ENCODE results near the gene RBMS3.

The RBMS3 gene

GRCh38 chr3:29695643-29696198 lies 414.9 kb downstream of the RBMS3 start:
- DNase-seq, result no peak

DNA sequence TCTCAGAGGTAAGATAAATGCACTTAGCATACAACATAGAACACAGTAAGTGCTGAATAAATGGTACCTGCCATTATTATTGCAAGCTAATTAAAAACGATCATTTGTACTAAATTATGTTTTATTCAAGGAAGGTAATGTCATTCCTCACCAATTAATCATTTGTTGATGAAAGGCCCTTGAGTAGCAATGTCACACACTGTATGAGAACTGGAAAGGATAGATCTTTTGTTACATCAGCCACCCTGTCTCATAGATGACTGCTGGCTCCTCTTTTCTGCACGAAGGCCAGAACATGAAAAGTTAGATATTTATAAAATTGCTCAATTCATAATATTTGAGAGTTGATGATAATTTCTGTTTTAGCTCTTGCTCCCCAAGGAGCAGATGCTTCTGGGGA lies 415.4 kb downstream of the RBMS3 start:
- DNase-seq, result no peak

- no peak for DNase-seq
These were observed 417.1 kb downstream of the RBMS3 start for GRCh38 chr3:29697989-29698388.

DNA sequence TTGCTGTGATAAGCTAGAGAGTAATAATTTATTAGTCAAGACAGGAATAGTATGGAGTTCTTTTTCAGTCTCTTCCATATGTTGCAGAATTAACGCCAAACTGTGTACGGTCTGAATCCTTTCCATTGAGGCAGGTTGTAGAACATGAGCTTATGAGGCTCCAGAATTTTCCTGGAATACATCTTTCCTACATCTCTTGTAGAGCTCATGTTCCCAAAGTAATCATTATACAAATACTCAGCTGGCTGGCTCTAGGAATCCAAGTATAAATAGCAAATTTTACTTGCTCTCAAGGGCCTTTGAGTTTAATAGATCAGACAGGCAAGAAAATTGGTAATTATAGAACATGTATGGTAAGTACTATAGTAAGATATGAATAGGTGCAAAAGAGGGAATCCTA lies 419.4 kb downstream of the RBMS3 start:
- no peak for DNase-seq

DNA sequence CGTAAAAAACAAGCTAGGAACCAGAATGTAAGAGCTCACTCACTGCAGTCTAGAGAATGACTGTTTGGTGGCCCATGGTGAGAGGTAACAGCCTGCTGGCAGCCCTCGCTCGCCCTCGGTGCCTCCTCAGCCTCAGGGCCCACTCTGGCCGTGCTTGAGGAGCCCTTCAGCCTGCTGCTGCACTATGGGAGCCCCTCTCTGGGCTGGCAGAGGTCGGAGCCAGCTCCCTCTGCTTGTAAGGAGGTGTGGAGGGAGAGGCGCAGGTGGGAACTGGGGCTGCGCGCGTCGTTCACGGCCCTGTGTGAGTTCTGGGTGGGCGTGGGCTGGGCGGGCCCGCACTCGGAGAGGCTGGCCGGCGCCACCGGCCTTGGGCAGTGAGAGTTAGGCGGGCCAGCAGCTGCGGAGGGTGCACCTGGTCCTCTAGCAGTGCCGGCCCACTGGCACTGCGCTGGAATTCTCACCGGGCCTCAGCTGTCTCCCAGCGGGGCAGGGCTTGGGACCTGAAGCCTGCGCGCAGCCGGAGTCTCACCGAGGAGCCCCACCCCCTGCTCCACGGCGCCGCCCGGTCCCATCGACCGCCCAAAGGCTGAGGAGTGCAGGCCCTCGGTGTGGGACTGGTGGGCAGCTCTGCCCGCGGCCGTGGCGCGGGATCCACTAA lies 420.6 kb downstream of the RBMS3 start:
- DNase-seq, result no peak

DNA sequence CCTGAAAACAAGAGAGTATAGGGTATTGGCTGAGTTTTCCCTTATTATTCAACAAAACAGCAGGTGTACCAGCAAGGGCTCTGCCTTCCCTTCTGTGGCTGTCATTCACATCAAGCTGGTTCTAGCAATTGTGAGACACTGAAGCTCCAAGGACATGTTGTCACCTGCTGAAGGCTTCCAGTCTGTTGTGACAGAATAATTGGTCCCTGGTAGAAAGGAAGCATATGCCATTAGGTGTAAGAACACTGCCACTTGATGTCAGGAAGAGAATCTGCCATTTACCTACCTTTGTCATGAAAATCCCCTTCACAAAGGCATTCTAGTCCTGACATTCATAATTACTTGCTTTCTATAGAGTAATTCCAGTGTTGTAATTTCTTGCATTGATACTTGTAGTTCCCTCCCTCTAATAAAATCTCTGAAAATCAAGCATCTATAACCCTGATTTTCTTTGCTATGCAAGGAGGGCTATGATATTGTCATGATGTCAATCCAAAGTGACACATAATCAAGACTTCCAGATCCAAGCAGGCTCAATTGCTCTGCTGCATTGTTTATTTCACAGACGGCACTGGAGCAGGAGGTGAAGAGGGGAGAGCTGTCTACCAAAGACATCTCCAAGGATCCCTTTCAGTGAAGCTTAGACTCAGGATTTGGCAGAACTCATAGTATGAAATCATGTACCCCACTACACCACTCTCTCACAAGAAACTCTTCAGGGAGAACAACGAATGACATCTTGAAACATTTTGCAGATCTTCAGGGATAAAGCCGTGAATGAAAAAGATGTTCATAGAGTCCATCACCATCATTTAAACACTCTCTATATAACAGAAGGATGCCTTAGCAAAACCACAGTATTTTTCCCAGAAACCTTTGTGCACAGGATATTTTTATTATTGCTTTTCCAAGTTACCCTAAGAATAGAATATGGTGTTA lies 425.3 kb downstream of the RBMS3 start:
- DNase-seq, result peak; percentile 41

DNA sequence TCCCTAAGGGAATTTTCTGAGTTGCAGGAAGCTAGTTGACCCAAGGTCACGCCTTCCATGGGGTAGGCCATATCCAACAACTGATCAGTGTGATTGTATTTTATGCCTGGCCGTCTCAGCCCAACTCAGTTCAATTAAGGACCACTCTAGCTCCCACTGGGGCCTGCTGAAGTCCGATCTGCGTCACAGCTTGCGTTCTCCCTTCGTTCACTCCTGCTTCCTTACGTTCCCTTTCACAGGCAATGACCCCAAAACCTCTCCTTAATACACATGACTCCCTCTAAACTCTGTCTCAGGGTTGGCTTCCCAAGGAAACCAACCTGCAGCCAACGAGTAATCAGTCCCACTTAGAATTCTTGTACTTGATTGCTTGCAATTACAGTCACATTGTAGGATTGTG lies 428.0 kb downstream of the RBMS3 start:
- no peak for DNase-seq

- DNase-seq, result no peak
These were observed 430.4 kb downstream of the RBMS3 start for GRCh38 chr3:29711255-29711771.

GRCh38 chr3:29716213-29716612 lies 435.3 kb downstream of the RBMS3 start:
- DNase-seq, result no peak

DNA sequence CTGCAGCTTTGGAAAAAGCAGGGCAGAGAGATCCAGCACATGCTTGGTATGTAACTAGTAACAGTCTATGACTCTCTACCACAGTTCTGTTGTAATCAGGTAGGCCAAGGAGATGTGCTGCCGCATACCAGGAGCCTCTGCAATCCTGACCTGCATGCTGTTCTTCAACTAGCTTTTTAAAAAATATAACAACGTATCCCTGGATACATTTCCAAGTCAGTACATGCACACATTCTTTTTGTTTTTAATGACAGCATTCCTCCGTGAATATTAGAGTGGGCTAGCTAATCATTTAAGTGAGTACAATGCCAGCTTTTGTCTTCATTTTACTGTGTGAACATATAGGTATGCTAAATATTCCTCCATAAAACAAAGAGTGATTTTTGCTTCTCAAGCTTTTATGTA lies 437.8 kb downstream of the RBMS3 start:
- no peak for DNase-seq

- DNase-seq, result no peak
These were observed 439.8 kb downstream of the RBMS3 start for GRCh38 chr3:29720665-29721064.

GRCh38 chr3:29721789-29722188 lies 440.9 kb downstream of the RBMS3 start:
- no peak for DNase-seq

DNA sequence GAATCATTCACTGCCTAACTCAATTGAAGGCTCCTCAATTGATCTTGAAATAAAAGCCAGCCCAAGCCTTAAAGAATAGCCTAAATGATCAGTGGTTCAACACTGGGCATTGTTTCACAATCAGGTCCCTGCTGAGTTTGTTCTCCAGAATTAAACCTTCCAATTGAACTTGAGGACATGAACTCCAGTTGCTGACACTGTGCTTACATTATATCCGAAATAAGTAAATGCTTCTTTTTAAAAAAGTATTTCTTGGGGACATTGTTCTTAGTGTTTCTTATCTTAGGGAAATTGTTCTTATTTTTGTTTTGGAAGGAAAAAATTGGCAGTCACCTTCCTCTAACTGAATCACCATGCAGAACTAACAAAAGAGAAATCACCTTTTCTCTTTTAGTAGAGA lies 450.2 kb downstream of the RBMS3 start:
- no peak for DNase-seq

DNA sequence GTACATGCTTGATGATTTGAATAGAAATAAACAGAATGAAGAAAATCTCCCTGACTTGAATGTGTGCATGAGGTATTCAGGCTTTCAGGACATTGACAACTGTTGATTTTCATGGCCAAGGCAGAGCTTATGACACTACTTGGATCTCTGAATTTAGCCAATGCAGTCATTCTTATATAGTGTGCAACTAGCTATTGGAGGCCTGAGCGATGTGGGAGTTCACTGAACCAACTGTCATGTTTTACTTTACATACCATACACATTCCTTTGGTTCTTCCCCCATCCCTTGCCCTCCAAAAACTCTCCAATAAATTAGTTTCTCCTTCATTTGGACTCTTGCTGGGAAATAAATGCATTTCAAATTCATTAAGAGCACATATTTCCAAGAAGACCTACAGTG lies 460.4 kb downstream of the RBMS3 start:
- no peak for DNase-seq

DNA sequence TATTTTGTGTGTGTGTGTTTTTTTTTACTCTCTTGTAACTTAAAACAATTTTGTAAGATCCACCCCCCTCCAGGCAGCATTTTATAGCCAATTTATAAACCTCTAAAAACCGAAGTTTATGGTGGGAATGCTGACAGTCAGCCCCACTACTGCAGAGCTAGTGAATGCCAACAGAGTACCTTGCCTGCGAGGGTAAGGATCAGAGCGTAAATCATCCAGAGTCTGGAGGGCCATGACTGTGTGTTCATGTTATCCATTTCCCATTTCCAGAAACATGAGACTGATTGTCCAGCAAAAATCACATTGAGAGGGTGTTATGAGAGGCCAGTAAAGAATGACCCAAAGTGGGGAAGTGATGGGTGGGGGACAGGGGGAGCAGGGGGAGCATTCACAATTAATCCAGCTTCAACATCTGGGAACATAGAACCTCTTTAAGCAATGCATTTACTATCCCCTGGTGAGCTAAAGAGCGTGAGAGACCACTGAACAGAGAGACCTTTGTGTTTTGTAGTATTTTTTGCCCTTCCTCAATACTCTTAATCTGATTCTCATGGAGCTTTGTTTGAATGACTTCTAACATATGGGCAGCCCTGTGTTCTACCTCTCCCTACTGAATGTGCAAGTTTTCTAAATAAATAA lies 464.5 kb downstream of the RBMS3 start:
- no peak for DNase-seq

DNA sequence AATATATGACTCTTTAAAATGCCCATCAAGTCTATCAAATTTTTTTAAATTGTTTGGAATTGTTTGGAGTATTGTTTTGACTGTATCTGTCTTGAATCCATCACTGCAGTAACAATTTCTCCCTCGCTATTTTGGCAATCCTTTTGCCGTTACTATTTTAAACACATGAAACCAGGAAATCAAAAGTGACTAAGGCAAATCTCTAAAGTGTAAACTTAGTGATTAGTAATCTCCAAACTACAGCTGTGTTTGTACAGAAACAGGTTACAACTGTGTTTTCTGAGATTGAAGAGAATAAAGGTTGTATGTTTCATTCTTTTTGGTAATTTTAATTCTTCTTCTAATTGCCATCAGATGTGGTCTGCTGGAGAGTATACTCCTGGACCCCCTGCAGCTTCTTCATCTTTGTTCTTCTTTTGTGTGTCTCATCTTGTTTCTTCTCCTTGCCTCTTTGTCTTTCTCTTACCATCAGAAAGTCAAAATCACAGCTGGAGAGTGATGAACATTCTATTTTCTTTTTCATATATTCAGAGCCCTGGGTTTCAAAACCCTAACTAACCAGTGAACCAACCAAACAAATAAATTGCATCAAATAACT lies 465.4 kb downstream of the RBMS3 start:
- DNase-seq, result no peak

GRCh38 chr3:29747991-29748390 lies 467.1 kb downstream of the RBMS3 start:
- no peak for DNase-seq

GRCh38 chr3:29751647-29752314 lies 470.9 kb downstream of the RBMS3 start:
- no peak for DNase-seq

GRCh38 chr3:29754346-29754745 lies 473.5 kb downstream of the RBMS3 start:
- no peak for DNase-seq

- no peak for DNase-seq
These were observed 474.5 kb downstream of the RBMS3 start for GRCh38 chr3:29755416-29755815.

DNA sequence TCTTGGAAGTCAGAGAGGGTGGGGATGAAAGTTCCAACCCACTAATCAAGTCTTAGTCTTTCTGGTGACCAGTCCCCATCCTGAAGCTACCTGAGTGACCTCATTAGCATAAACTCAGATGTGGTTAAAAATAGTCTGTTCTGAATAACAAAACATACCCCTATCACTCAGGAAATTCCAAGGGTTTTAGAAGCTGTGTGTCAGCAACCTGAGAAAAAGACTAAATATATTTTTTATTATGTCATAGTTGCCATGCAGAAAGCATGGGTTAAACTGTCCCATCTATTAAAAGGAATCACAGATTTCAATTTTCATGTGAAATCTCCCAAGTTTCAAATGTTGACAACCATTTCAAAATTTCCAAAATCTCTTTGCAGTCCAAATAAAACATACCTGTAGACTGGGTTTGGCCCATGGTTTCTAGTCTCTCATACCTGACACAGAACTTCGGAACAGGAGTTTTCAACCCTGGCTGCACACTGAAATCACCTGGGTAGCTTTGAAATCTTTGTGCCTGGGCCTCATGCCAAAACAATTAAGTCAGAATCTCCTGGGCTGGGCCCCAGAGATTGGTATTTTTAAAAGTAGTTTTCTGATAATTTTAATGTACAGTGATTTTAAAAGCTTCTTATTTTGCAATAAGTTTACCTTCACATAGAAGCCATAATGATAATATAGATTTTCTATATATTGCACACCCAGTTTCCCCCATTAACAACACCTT lies 476.3 kb downstream of the RBMS3 start:
- no peak for DNase-seq

- DNase-seq, result no peak
These were observed 477.2 kb downstream of the RBMS3 start for GRCh38 chr3:29758108-29758433.

Data from NCI-H1436 treated with DMSO at 0.1 percent for 48 hours (cell line).